GM21576 (cell line): ENCODE data around the gene LTV1.
A peak's percentile ranks its signal among the peaks of the same experiment; 100 is the strongest.

Experiments used
- ATAC-seq: cut with Tn5 transposase; IDR thresholded peaks from one replicate; pipeline ENCODE4 v1.9.1; 2021; ENCODE audit warnings: mild to moderate bottlenecking, moderate library complexity; ENCODE audit not compliant: unreplicated experiment

LTV1 gene

GRCh38 chr6:143882401-143882930, 39.3 kb downstream of the LTV1 start:
- no peak for ATAC-seq

DNA sequence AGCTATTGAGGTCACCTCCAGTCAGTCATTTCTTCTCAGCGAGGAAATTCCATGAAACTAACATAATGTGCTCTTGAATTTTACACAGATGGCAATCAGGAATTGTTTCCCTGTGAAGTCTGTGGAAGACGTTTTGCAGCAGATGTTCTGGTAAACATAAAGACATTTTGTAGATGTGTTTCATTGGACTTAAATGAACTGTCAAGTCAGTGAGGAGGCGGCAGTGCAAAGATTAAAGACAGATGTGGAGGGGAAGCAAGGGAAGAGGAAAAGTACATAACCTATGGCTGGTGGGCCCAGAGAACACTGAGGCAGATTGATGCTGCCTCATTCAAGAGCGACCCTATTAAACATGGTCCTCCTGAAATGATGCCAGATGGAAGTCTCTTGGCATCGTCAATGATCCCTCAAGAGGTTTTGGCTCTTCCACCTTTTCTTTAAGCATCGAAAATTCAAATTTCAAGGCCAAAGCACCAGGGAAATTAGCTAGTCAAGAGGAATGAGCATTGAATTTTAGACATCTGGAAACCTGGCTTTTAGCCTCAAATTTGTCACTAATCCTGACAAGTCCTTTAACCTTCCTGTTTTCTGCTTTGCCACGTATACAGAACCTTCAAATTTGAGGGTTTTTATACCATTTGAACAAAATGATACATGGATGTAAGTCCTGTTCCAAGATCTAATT, 41.2 kb downstream of the LTV1 start:
- no peak for ATAC-seq

DNA sequence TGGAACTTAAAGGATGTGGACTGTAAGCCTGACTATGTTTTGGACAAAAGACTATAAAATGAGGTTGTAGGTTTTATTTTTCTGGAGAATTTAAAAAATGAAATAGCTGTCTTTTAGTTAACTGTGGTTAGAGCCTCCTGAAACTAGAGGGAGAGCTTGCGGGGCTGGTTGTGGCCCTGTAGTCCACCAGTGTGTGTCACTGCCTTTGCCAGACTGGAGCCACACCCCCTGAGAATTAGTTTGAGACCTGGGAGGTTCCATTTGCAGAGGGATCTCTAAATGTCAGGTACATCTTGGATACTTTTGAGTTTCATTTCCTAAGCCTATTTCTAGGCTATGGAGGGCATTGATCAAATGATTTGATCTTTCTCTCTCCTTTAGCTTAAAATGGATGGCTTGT, 42.0 kb downstream of the LTV1 start:
- no peak for ATAC-seq

DNA sequence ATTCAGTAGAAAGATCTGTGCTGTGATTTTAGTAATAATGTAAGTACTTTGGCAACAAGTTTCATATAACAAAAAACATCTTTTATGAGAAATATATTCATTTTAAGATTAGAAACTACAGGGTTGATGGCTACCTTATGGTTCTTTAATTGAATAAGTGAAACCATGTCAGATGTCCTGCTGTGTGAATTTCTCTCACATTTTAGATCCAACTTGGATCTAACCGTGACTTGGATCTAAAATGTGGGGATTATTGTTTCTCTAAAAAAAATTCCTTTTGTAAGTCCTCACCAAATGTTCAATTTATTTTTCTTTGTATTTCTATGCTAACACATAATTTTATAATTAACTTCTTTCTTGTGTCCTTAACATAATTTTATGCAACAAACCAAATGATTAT, 51.5 kb downstream of the LTV1 start:
- no peak for ATAC-seq

- ATAC-seq = no peak
Observed at GRCh38 chr6:143896126-143896860, 53.2 kb downstream of the LTV1 start.

DNA sequence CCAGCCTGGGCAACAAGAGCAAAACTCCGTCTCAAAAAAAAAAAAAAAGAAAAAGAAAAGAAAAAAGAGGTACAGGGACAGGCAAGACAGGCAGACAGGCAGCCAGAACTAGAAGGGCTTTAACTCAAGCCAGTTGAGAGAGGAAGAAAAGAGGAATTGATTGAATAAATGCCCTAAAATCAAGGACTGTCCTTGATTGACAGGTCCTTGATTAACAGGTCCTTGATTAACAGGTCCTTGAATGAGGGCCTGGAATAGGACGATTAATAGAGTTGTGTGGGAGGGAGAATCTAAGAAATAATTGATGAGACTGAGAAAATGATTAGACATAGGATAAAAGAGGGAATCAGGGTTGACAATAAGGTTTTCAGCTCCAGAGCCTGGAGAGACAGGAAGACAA, 57.2 kb downstream of the LTV1 start:
- ATAC-seq = no peak

- ATAC-seq = peak; percentile 94
Observed at GRCh38 chr6:143901885-143902750, 59.0 kb downstream of the LTV1 start.

DNA sequence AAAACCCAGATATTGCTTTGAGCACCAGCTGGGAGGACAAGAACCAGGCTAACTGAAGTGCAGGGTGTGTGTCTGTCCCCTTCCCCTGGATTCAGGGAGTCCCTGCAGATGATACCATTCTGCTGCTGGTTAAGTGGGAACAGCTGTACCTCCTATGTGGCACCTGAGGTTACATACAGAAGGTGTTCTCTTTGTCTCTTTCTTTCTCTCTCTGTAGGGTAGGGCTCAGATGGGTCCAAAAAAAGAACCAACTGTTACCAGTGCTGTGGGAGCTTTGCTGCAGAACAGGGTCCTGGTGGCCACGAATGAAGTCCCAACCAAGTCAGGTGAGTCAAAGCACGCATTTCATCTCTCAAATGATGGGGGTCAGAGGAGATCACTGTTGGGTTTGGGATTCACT, 59.7 kb downstream of the LTV1 start:
- ATAC-seq = no peak

- no peak for ATAC-seq
Observed at GRCh38 chr6:143911028-143911427, 67.9 kb downstream of the LTV1 start.

- ATAC-seq = no peak
Observed at GRCh38 chr6:143912671-143913070, 69.5 kb downstream of the LTV1 start.
